ENCODE measurements around the gene SPAG4. TPM values are rescaled to one million over a fixed set of nuclear protein-coding genes. Genes with fewer than 3 reads are reported as not detected.

Gene SPAG4
- total RNA-seq, 1 donor: 4.0 TPM

DNA sequence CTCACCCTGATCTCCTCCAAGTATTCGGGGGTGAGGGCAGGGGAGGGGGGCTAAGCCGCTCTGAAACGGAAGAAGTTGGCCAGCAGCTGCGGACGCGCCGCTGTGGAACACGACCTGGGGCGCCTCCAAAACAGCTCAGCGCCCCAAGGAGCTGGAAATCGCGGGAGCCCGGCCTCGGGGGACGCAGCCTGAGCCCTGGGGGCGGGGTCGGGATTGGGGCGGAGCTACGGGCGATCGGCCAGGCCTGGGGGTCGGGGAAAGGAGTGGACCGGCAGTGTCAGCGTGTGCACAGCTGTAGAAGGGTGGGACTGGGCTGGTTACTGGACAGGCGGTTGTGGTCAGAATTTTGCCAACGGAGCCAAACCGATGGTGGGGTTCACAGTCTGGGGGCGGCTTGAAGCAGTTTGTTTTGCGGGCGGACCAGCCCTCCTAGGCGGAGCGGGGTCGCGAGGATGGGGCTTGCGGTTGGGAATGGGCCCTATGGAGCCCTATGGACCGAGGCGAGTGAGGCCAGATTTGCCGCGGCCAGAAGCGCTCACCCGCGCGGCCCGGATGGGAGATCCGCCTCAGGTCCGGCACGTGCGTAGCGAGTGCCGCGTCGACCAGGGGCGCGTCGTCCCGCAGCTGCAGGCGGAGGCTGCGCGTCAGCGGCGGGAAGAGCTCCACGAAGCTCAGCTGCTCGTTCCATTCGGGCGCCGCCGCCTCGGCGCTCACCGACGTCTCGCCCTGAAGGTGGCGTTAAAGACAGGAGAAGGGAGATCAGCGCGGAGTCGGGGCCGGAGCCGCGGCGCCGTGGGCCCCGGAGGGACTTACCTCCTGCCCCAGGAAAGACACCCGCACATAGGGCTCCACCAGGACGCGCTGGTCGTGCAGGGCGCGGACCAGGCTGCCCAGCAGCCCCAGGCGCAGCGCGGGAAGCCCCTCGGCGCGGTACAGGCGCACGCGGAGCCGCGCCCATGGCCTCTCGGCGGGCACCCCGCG lies 14.3 kb upstream of the SPAG4 start:
- Histone ChIP-seq H3K36me3 (ENCODE audit: insufficient read depth, low read length) (no peaks in the 10 kb centered on the region), H4K20me1 (ENCODE audit: insufficient read depth, low read length) (no peaks in the 10 kb centered on the region), H3K27ac (ENCODE audit: low read depth, low read length) (no peak overlapping the region), H3K4me2 (ENCODE audit: insufficient read depth, low read length) (peak overlapping the region; percentile 81), H2AFZ (ENCODE audit: low read length) (peak overlapping the region; percentile 62), H3K79me2 (ENCODE audit: insufficient read depth, low read length) (no peaks in the 10 kb centered on the region), H3K9me3 (ENCODE audit: low read depth, low read length) (no peaks in the 10 kb centered on the region), H3K4me3 (ENCODE audit: insufficient read depth, low read length) (peak overlapping the region; percentile 55), H3K27me3 (ENCODE audit: insufficient read depth, low read length) (peaks cover 25% of the 10 kb centered on the region), H3K4me1 (ENCODE audit: insufficient read depth, low read length) (peaks cover 7% of the 10 kb centered on the region)
- TF ChIP-seq, protein P1, sequence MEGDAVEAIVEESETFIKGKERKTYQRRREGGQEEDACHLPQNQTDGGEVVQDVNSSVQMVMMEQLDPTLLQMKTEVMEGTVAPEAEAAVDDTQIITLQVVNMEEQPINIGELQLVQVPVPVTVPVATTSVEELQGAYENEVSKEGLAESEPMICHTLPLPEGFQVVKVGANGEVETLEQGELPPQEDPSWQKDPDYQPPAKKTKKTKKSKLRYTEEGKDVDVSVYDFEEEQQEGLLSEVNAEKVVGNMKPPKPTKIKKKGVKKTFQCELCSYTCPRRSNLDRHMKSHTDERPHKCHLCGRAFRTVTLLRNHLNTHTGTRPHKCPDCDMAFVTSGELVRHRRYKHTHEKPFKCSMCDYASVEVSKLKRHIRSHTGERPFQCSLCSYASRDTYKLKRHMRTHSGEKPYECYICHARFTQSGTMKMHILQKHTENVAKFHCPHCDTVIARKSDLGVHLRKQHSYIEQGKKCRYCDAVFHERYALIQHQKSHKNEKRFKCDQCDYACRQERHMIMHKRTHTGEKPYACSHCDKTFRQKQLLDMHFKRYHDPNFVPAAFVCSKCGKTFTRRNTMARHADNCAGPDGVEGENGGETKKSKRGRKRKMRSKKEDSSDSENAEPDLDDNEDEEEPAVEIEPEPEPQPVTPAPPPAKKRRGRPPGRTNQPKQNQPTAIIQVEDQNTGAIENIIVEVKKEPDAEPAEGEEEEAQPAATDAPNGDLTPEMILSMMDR (IDR thresholded peaks at IDR 0.05; ENCODE audit: extremely low read depth, low read depth, low read length): peak; percentile 22
- peak; percentile 96 for DNase-seq (ENCODE audit: insufficient read length, low spot score, missing footprints)

DNA sequence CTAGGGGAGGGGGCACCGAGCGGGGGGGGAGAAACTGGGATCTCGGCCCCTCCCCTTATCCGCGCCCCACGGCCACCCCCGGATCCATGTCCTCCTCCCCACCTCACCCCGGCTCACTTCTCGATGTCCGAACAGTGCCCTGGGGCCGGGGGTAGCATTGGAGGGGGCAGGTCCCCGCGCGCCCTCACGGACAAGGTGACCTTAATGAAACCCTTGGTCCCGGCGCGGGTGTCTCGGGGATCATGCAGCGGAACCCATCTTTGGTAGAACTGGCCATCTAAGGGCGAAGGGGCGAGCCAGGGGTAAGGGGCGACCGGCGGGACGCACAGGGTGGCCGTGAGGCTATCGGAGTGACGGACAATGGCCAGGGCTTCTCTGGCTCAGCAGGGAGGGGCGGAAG lies 13.6 kb upstream of the SPAG4 start:
- H2AFZ ChIP-seq (ENCODE audit: low read length): no peak overlapping the region
- no peaks in the 10 kb centered on the region for H3K9me3 ChIP-seq (ENCODE audit: low read depth, low read length)
- peaks cover 25% of the 10 kb centered on the region for H3K27me3 ChIP-seq (ENCODE audit: insufficient read depth, low read length)
- no peaks in the 10 kb centered on the region for H3K36me3 ChIP-seq (ENCODE audit: insufficient read depth, low read length)
- H3K4me3 ChIP-seq (ENCODE audit: insufficient read depth, low read length): peak overlapping the region; percentile 55
- peaks cover 7% of the 10 kb centered on the region for H3K4me1 ChIP-seq (ENCODE audit: insufficient read depth, low read length)
- DNase-seq (ENCODE audit: insufficient read length, low spot score, missing footprints): no peak
- H3K79me2 ChIP-seq (ENCODE audit: insufficient read depth, low read length): no peaks in the 10 kb centered on the region
- H3K27ac ChIP-seq (ENCODE audit: low read depth, low read length): no peak overlapping the region
- TF ChIP-seq, protein P1 (IDR thresholded peaks at IDR 0.05; ENCODE audit: extremely low read depth, low read depth, low read length): no peak
- H4K20me1 ChIP-seq (ENCODE audit: insufficient read depth, low read length): no peaks in the 10 kb centered on the region
- peak overlapping the region; percentile 81 for H3K4me2 ChIP-seq (ENCODE audit: insufficient read depth, low read length)

DNA sequence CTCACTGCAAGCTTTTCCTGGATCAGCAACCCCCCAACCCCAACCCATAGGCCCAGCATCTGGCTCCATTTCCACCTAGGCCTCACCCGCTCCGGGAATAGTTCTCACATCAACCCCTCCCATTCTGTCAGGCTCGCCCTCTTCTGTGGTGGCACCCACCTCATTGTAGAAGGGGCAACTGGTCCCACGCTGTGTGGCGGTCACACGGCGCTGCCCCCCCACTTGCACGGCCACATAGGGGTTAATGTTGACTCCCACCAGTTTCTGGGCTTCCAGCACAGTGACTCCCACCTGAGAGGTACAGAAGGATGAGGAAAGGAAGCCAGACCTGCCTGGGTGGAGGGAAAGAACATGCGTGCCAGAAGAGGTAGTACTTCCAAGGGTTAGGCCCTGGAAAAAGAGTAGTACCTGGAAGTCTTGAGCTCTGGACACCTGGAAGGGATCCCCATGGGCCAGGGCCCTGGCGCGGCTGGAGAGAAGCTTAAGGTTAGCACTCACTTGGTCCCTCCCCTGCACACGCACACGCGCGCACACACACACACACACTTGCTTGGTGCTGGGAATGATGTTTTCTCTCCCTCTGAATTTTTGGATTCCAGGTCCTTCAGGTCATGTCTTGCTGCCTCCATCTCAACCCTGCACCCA lies 12.7 kb upstream of the SPAG4 start:
- H3K79me2 ChIP-seq (ENCODE audit: insufficient read depth, low read length): no peaks in the 10 kb centered on the region
- no peak overlapping the region for H2AFZ ChIP-seq (ENCODE audit: low read length)
- no peaks in the 10 kb centered on the region for H3K9me3 ChIP-seq (ENCODE audit: low read depth, low read length)
- H3K4me2 ChIP-seq (ENCODE audit: insufficient read depth, low read length): no peak overlapping the region
- H3K27me3 ChIP-seq (ENCODE audit: insufficient read depth, low read length): peaks cover 25% of the 10 kb centered on the region
- TF ChIP-seq, protein P1 (IDR thresholded peaks at IDR 0.05; ENCODE audit: extremely low read depth, low read depth, low read length): no peak
- no peak overlapping the region for H3K27ac ChIP-seq (ENCODE audit: low read depth, low read length)
- H3K36me3 ChIP-seq (ENCODE audit: insufficient read depth, low read length): no peaks in the 10 kb centered on the region
- H3K4me1 ChIP-seq (ENCODE audit: insufficient read depth, low read length): peaks cover 7% of the 10 kb centered on the region
- DNase-seq (ENCODE audit: insufficient read length, low spot score, missing footprints): no peak
- H3K4me3 ChIP-seq (ENCODE audit: insufficient read depth, low read length): no peak overlapping the region
- no peaks in the 10 kb centered on the region for H4K20me1 ChIP-seq (ENCODE audit: insufficient read depth, low read length)

All from osteoblast (primary cell).